GM21367 (cell line): ENCODE results near the gene LIMD2.

Experiments
- ATAC-seq: cut with Tn5 transposase; IDR thresholded peaks from one replicate; pipeline ENCODE4 v1.9.1; 2021; ENCODE audit not compliant: unreplicated experiment

Gene LIMD2

GRCh38 chr17:63701868-63702720 lies 2.2 kb upstream of the LIMD2 start:
- ATAC-seq: no peak

DNA sequence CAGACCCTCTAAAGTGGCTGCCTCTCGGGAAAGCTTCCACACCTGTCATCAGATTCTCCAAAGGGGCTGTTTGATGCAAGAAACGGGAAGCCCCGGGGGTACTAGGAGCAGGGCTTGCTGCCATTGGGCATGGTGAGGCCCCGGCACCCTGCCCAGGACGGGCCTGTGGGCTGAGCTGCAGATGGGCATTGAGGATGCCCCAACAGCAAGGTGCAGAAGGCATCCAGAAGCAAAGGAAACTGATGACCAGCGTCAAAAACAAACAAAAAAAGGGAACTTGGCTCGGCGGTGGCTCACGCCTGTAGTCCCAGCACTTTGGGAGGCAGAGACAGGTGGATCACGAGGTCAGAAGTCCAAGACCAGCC lies 1.5 kb upstream of the LIMD2 start:
- ATAC-seq: no peak

DNA sequence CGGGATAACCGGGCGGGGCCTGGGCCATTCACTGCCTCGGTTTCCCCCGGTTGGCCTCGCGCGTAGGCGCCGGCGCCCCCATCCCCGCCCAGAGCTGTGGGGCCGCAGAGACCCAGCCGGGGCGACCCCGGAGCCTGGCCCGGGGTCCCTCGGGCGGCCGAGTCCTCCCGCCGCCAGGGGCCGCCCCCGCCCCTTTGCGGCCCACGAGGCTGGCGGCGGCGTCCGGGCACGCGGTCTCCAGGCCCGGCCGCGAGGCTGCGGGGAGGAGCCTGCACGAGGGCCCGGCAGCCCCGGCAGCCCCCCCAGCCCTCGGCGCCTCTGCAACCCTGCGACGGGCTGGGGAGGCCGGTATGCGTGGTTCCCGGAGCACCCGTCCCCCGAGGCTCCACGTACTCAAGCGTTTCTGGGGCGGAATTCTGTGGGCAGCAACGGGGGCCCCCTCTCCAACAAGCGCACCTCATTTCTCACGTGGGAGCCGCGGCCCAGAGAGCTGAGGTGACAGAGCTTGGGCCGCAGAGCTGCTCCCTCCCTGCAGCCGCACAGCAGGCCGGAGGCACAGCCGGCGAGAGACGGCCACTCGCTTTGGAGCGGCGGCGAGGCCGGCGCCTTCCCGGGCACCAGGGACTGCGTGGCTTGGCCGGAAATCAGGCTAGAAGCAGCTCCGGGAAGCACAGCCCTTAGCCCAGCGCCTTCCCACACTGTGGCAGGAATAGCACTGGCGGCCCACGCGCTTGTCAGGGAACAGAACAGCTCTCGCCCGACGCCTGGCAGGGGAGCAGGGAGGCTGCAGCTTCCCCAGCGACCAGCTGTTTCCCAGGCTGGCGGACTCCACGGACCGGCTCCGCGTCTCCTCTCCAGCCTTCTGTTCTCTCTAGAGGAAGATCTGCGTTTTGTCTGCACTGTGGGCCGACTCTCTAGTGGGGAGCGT lies 867 bp upstream of the LIMD2 start:
- ATAC-seq: no peak

GRCh38 chr17:63698886-63699637 lies 863 bp downstream of the LIMD2 start:
- no peak for ATAC-seq

DNA sequence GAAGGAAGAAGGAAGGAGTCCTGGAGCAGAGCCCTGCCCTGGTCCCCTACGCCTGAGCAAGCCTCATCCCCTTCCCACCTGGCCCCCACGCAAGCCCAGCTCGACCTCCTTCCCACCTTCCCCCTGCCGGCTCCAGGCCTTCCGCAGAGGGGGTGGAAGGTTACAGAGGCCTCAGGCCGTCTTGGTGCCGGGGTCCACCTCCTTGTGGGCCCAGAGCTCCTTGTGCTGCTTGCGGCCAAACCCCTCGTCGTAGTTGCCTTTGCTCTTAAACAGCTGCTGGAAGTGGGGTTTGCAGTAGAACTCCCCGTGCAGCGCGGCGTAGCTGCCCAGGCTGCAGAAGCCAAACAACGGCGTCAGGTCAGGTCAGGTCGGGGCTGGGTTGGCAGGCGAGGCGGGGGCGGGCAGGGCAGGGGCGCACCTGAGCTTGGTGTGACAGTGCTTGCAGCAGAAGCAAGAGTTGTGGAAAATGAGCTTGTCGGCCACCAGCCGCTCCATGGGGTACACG lies 1.5 kb downstream of the LIMD2 start:
- ATAC-seq: no peak

- ATAC-seq: peak; percentile 16
Measured at GRCh38 chr17:63697341-63698286, 2.3 kb downstream of the LIMD2 start.

DNA sequence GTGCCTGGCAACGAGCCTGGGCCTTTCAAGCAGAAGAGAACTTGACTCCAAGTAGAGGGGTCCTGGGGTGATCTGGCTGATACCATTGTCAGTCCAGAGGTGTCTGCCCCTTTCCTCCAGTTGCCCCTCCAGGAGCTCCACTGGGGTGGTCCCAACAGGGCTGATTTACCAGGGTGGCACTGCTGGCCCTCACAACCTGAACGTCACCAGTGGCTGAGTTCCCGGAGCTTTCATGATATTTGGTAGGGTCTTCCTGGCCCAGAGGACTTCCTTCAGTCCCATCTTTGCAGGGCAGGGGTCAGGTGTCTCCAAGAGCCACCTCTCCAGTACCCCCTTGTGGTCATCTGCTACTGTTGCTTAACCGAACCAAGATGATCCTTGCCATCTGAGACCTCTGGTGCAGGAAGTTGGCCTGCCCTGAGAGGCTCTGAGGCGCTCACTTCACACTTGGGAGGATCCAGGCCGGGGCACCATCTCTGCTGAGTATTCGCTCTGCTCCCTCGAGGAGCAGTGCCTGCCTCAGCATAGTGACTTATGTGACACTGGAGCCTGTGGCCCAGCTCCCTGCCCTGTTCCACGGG lies 3.5 kb downstream of the LIMD2 start:
- ATAC-seq: no peak

DNA sequence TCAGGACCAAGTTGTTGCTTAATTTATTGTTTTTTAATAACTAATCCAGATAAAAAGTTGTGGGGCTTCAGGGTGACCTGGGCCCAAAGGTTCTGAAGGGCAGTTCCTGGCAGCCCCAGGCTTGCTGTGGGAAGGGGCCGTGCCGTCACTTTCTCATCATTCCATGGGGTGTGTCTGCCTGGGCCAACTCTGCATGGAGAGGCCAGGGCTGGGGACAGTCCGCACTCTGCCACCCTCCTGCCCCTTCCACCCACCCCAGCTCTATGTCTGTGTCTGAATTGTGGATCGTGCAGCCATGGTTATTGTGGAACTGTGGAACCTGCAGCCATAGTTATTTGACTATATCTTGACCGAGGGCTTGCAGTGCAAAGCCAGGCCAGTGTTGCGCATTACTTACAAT lies 4.0 kb downstream of the LIMD2 start:
- ATAC-seq: no peak

GRCh38 chr17:63694950-63695773 lies 4.8 kb downstream of the LIMD2 start:
- no peak for ATAC-seq

DNA sequence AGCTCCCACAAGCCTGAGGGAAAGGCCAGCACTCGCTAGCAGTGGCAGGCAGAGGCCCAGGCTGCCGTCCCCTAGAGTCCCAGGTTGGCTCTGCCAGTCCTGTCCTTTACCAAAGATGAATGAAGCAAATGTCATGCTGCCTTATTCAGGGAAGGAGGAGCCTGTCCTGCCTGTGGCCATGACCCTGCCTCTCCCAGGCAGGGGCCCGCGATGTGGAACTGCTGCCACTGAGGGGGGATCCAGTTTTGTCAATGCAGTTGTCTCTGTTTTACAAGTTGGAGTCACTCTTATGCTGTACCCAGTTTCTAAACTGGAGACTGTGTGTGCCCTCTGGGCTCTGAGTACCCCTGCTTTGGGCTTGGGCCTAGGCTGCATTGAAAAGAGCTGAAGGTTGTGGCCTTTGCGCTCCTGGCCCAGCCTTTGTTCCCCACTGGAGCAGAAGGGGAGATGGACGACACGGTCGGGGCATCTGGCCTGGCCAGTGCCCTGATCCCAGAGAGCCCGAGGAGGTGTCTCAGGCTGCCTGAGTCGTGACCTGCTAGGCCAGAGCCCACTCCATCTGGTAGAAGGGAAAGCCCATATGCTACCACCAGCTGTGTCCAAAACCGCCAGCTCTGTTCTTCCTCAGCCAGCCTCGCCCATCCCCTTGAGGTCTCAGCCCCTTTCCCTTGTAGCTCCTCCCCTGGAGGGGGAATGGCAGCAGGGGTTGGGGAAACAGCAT lies 5.5 kb downstream of the LIMD2 start:
- no peak for ATAC-seq

- no peak for ATAC-seq
Measured at GRCh38 chr17:63693411-63694113, 6.4 kb downstream of the LIMD2 start.

- no peak for ATAC-seq
Measured at GRCh38 chr17:63692195-63692816, 7.6 kb downstream of the LIMD2 start.

DNA sequence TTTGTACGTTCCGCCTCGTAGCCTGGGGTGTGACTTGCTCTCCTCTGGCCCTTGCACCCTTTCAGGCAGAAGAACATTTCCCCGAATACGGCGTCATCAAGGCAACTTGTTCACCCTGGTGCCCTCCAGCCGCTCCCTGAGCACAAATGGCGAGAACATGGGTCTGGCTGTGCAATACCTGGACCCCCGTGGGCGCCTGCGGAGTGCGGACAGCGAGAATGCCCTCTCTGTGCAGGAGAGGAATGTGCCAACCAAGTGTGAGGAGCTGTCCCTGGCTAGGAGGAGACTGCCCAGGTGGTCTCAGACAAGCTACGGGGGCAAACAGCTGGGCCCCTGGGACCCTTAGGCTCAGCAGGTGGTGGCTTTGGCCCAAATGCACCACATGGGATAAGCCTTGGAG lies 10.4 kb downstream of the LIMD2 start:
- ATAC-seq: no peak

DNA sequence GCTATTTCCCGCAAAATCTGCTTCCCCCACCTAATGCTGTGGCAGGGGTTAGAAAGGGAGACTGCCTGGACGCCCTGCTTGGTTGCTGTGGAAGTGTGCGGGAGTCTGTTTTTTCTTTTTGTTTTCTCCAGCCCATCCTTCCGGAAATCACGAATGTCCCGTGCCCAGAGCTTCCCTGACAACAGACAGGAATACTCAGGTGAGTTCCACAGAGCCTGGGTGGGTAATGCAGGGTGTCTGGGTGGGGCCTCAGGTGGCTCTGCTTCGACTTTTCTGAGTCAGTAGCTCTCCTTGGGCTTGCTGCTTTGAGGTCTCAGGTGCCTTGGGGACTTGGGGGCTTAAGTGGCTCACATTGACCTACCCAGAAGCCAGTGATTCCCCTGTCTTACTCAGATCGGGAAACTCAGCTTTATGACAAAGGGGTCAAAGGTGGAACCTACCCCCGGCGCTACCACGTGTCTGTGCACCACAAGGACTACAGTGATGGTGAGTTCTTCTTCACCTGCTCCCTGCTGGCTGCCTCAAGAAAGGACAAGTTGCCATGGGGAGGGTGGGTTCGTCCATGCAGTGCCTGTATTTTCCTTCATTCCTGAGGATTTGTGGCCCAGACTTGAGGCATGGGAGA lies 11.4 kb downstream of the LIMD2 start:
- ATAC-seq: no peak

DNA sequence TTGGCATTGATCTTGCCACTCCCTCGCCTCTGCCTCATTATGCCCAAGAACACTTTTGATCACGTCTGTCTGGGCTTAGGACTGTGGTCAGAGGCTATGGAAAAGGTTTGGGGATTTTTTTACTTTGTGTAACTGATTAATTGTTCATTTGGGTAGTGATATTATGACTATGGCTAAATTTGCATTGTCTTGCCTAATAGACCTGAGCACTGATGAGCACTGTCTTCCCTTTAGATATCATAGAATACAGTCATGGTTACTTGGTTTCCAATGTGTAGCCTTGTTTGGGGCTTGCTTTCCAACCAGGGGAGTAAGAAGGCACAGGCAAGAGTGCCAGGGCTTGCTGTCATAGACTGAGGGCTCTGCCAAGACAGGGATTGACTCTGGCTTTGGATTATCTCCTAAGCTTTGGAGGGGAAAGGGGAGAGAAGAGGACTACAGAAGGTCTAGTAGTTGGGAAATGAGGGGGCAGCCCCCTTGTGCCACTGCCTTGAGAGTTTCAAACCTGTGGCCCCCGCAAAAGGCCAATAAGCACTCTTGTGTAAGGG lies 13.7 kb downstream of the LIMD2 start:
- no peak for ATAC-seq

DNA sequence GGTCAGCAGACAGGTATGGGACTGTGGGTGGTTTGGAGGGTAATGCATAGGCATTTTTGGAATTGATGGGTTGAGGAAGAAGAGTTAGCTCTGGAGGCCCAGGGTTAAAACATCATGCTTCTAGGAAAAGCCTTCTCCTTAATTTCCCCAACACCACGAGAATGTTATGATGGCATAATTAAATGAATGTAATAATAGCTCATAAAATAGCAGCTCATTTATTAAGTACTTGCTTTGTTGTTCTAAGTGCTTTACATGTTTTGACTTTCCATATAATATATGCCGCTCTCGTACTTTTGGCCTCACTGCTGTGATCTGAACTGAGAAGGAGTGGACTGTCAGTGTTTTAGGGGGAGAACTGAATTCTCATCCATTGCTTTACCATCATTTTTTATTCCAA lies 14.3 kb downstream of the LIMD2 start:
- ATAC-seq: no peak
